GM18517 (cell line): Measurements from ENCODE around the gene POMC.
A peak's percentile ranks its signal among the peaks of the same experiment; 100 is the strongest.
"Not testable (repeated sequence)": the region's sequence is repeated elsewhere in the genome, so short reads cannot be mapped to it uniquely, and the experiment has no call there.

Experiments used
- ATAC-seq: cut with Tn5 transposase; IDR thresholded peaks from one replicate; pipeline ENCODE4 v1.9.1; 2021; ENCODE audit warnings: mild to moderate bottlenecking, moderate library complexity; ENCODE audit not compliant: unreplicated experiment

POMC gene

GRCh38 chr2:25177211-25177611, 8.8 kb upstream of the POMC start:
- ATAC-seq, result no peak

GRCh38 chr2:25176541-25177181, 8.3 kb upstream of the POMC start:
- no peak for ATAC-seq

- ATAC-seq, result no peak
Measured at GRCh38 chr2:25176138-25176537, 7.8 kb upstream of the POMC start.

GRCh38 chr2:25174192-25174861, 5.9 kb upstream of the POMC start:
- ATAC-seq, result no peak

- no peak for ATAC-seq
Measured at GRCh38 chr2:25173719-25174118, 5.3 kb upstream of the POMC start.

- no peak for ATAC-seq
Measured at GRCh38 chr2:25170888-25171287, 2.5 kb upstream of the POMC start.

GRCh38 chr2:25169073-25169470, 692 bp upstream of the POMC start:
- ATAC-seq, result no peak

DNA sequence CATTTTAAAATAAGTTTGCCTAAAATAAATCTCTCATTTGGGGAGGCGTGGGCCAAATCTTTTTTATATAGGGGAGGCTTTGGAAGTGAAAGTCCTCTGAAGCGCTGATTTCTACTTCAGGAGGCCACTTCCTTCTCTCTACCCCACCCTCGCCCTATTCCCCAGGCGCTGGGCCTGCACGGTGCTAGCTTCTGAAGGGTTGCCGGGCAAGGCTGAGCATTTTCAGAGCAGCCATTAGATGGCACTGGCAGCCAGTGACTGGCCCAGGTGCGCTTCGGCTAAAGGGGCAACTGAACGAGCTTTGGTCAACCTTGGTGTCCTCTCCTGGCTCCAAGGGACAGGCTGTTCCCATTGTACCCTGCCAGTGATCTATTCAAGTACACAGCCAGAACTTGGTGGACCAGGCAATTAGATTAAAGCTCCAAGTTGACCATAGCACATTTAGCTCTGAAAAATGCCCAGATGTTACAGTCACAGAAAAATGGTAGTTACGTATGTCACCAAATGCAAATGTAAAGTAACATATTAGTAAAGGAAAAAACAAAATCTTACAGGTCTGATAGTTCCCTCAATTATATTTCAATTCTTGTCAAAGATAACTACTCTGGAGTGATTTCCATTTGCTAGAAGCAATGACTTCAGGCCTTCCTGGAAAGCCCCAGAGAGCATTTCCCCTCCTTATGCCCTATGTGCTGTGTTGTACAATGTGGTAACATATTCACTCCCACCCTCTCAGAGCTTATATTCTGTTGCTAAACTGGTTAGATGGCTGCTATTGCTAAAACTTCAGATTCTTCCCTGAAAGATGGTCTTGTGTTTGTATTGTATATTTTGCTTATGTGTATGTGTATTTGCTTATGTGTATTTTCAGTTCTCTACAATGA, 2.1 kb downstream of the POMC start:
- peak; percentile 61 for ATAC-seq

DNA sequence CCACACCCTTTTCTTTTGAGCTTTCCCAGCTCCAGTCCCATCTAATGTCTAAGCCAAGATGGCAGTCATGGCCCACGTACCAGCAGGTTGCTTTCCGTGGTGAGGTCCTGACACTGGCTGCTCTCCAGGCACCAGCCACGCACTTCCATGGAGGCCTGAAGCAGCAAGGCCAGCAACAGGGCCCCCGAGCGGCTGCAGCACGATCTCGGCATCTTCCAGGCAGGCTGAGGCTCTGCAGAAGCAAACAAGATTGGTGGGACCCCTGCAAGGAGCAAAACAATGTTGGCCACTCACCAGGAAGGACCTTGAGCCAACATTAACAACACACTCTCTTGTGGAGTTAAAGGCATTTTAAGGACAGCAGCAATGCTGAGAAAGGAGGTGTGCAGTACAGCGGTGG, 3.8 kb downstream of the POMC start:
- no peak for ATAC-seq

GRCh38 chr2:25162061-25162460, 6.3 kb downstream of the POMC start:
- not testable (repeated sequence) for ATAC-seq

- ATAC-seq, result no peak
Measured at GRCh38 chr2:25161055-25161781, 7.2 kb downstream of the POMC start.

- no peak for ATAC-seq
Measured at GRCh38 chr2:25160376-25160775, 8.0 kb downstream of the POMC start.

DNA sequence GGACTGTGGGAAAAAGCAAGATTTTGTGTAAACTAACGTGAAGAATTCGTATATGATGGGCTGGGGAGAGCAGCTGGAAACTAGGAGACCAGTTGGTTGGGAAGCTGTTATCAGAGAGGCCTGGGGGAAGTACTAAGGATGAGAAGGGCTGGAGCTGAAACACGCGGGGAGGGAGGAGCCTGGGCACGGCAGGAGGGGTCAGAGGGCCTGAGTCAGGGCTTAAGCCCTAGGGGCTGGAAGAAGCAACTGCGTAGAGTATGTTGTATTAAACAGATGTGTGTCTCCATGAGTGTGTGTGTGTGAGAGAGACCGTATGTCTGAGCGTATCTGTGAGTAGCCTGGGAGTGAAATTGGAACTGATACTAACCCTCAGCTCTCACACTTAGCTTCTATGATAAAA, 8.4 kb downstream of the POMC start:
- ATAC-seq, result no peak

GRCh38 chr2:25158096-25158852, 10.1 kb downstream of the POMC start:
- no peak for ATAC-seq

- no peak for ATAC-seq
Measured at GRCh38 chr2:25155401-25155800, 13.0 kb downstream of the POMC start.

GRCh38 chr2:25151718-25152117, 16.7 kb downstream of the POMC start:
- ATAC-seq, result no peak

DNA sequence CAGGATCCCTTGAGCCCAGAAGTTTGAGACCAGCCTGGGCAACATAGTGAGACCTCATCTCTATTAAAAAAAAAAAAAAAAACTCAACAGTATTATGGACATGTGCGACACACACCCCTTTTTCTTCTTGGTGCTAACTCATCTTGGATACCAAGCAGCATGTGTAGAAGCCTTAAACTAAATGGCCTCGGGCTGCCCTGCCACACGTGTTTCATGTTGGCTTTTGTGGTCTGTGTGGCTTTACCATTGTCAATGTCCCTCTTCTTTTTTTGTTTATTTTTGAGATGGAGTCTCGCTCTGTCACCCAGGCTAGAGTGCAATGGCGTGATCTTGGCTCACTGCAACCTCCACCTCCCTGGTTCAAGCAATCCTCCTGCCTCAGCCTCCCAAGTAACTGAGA, 17.4 kb downstream of the POMC start:
- not testable (repeated sequence) for ATAC-seq

DNA sequence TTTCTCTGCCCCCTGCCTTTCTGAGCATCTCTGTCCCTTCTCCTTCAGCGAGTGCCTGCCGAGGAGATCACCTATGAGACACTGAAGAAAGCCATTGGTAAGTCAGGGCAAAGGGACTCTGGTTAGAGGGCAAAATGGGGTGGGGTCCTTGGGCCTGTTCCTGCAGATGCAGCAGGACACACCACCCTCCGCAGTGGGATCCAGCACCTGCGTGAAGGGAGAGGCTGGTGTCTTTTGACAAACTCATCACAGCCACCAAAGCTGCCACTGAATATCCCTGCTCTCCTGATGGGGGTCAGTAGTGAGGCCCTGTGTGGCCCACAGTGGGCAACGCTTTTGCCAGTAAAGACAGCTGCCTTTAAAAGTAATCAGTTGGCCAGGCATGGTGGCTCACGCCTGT, 18.7 kb downstream of the POMC start:
- ATAC-seq, result no peak

DNA sequence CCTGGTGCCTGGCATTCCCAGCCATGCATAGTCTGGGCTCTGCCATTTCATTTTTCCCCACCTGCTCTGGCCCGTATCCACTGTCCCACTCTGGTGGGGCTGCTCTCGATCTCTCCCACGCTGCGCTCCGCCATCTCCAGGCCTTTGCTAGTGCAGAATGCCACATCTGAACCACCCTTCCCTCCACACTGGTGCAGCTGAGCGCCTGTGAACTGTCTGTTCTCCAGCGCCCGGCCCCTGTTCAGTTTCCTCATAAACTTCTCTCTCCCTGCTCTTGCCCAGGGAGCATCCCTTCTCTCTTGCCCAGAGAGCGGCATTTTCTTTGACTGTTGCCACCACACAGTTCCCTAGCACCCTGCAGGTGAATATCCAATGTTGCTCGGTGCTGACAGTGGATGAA, 21.5 kb downstream of the POMC start:
- ATAC-seq, result no peak

DNA sequence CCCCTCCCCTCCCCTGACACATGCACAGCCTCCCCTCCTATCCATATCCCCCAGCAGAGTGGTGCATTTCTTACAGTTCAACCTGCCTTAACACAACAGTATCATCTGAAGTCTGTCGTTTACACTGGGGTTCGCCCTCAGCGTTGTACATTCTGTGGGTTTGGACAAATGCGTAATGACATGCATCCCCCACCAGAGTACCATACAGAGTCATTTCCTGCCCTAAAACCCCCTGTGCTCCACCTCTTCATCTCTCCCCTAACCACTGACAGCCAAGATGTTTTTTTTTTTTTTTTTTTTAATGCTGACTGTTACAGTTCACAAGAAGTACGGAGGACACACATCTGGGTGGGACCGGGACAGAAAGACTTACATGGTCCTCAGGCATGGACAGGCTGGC, 22.6 kb downstream of the POMC start:
- no peak for ATAC-seq
